ENCODE data around the gene DNAJC24.
"Not testable (repeated sequence)": the region's sequence is repeated elsewhere in the genome, so short reads cannot be mapped to it uniquely, and the experiment has no call there.

The DNAJC24 gene

GRCh38 chr11:31369348-31370329, at the start of gene DNAJC24, which contains the start of gene DCDC1:
TSS of gene DNAJC24 (plus strand) at chr11:31369860. CDS start at chr11:31370749, 889 bp downstream.
TSS of gene DCDC1 (minus strand) at chr11:31369739. CDS start at chr11:31328280, 41,459 bp downstream.
- DNase-seq: peak; percentile 99

- not testable (repeated sequence) for DNase-seq
These were observed 48.2 kb upstream of the DNAJC24 start for GRCh38 chr11:31321494-31321893.

GRCh38 chr11:31323145-31323544, 46.5 kb upstream of the DNAJC24 start:
- peak; percentile 35 for DNase-seq

GRCh38 chr11:31325160-31325559, 44.5 kb upstream of the DNAJC24 start:
- no peak for DNase-seq

GRCh38 chr11:31326470-31327148, 43.1 kb upstream of the DNAJC24 start:
- no peak for DNase-seq

- DNase-seq: no peak
These were observed 42.2 kb upstream of the DNAJC24 start for GRCh38 chr11:31327417-31327816.

GRCh38 chr11:31328697-31329096, 41.0 kb upstream of the DNAJC24 start:
- DNase-seq: no peak

GRCh38 chr11:31337806-31338205, 31.9 kb upstream of the DNAJC24 start:
- DNase-seq: no peak

GRCh38 chr11:31340903-31341572, 28.6 kb upstream of the DNAJC24 start:
- peak; percentile 42 for DNase-seq

- DNase-seq: no peak
These were observed 18.5 kb upstream of the DNAJC24 start for GRCh38 chr11:31351168-31351567.

GRCh38 chr11:31355131-31355530, 14.5 kb upstream of the DNAJC24 start:
- DNase-seq: no peak

GRCh38 chr11:31355817-31356216, 13.8 kb upstream of the DNAJC24 start:
- DNase-seq: no peak

GRCh38 chr11:31361743-31362142, 7.9 kb upstream of the DNAJC24 start:
- no peak for DNase-seq

- DNase-seq: no peak
These were observed 2.9 kb upstream of the DNAJC24 start for GRCh38 chr11:31366795-31367194.

GRCh38 chr11:31375879-31376278, 6.2 kb downstream of the DNAJC24 start:
- DNase-seq: no peak

GRCh38 chr11:31383116-31383515, 13.5 kb downstream of the DNAJC24 start:
- DNase-seq: no peak

- no peak for DNase-seq
These were observed 17.7 kb downstream of the DNAJC24 start for GRCh38 chr11:31387379-31387778.

GRCh38 chr11:31397239-31397834, 27.7 kb downstream of the DNAJC24 start:
- DNase-seq: peak; percentile 63

- no peak for DNase-seq
These were observed 35.0 kb downstream of the DNAJC24 start for GRCh38 chr11:31404614-31405013.

- DNase-seq: no peak
These were observed 38.5 kb downstream of the DNAJC24 start for GRCh38 chr11:31408201-31408600.

- no peak for DNase-seq
These were observed 43.3 kb downstream of the DNAJC24 start for GRCh38 chr11:31412946-31413345.

GRCh38 chr11:31414338-31414737, 44.7 kb downstream of the DNAJC24 start:
- peak; percentile 45 for DNase-seq

GRCh38 chr11:31415435-31415834, 45.8 kb downstream of the DNAJC24 start:
- no peak for DNase-seq
